Lower lobe of right lung (tissue), 2 donors: ENCODE measurements around the gene CDKN3. TPM values are rescaled to one million over a fixed set of nuclear protein-coding genes. Genes with fewer than 3 reads are reported as not detected.

ENCODE experiments used
- ATAC-seq, 2 donors: fragments of 200-7000 bp; cut with Tn5 transposase; one replicate each; pipeline ENCODE4 v1.9.1; 2020 to 2022; ENCODE audit warnings: mild to moderate bottlenecking in 2 of 2, moderate library complexity in 2 of 2
- DNase-seq: peaks from one replicate; pipeline ENCODE4 v3.0.0-alpha.2; 2020
- H3K27ac ChIP-seq: fragments of 200-600 bp; one replicate; pipeline ENCODE4 v1.8.0; 2022
- H3K27me3 ChIP-seq: fragments of 200-600 bp; one replicate; pipeline ENCODE4 v1.8.0; 2022; ENCODE audit warnings: low read depth
- H3K36me3 ChIP-seq: fragments of 200-600 bp; one replicate; pipeline ENCODE4 v1.8.0; 2022; ENCODE audit warnings: mild to moderate bottlenecking
- H3K4me1 ChIP-seq: fragments of 200-600 bp; one replicate; pipeline ENCODE4 v1.8.0; 2022
- H3K4me3 ChIP-seq: fragments of 200-600 bp; one replicate; pipeline ENCODE4 v1.8.0; 2022; ENCODE audit warnings: mild to moderate bottlenecking
- H3K9me3 ChIP-seq: fragments of 200-600 bp; one replicate; pipeline ENCODE4 v1.8.0; 2022
- intact Hi-C: fragments of 100-400 bp; cut with DNase I; formaldehyde crosslinking; loops from one replicate; pipeline ENCODE4 v1.11.0; 2022
- total RNA-seq: library from RNA; stranded (reverse); fragmentation: NEBNext Ultra II Directional; extraction: Animal tissue kit (Norgen Biotek cat#: 25700); gene quantifications from one replicate; pipeline ENCODE4 v1.2.1, GENCODE V29; 2021
- TF ChIP-seq, protein P1 (sequence below): fragments of 200-600 bp; IDR thresholded peaks from one replicate; pipeline ENCODE4 v1.8.0; 2022; ENCODE audit warnings: antibody characterized with exemption, mild to moderate bottlenecking
- donor health status: DM: no; HTN: yes; CAD: no; lungs with severe emphysema.

The CDKN3 gene
- total RNA-seq, 1 donor from 2014 or later = 1.9 TPM

- no peaks in the 10 kb centered on the region for H3K4me1 ChIP-seq
- ATAC-seq (no peak), DNase-seq (no peak)
- H3K36me3 ChIP-seq = no peaks in the 10 kb centered on the region
- no peaks in the 10 kb centered on the region for H3K9me3 ChIP-seq
- no peaks in the 10 kb centered on the region for H3K27me3 ChIP-seq
- H3K27ac ChIP-seq = no peak overlapping the region
- TF ChIP-seq, protein P1, sequence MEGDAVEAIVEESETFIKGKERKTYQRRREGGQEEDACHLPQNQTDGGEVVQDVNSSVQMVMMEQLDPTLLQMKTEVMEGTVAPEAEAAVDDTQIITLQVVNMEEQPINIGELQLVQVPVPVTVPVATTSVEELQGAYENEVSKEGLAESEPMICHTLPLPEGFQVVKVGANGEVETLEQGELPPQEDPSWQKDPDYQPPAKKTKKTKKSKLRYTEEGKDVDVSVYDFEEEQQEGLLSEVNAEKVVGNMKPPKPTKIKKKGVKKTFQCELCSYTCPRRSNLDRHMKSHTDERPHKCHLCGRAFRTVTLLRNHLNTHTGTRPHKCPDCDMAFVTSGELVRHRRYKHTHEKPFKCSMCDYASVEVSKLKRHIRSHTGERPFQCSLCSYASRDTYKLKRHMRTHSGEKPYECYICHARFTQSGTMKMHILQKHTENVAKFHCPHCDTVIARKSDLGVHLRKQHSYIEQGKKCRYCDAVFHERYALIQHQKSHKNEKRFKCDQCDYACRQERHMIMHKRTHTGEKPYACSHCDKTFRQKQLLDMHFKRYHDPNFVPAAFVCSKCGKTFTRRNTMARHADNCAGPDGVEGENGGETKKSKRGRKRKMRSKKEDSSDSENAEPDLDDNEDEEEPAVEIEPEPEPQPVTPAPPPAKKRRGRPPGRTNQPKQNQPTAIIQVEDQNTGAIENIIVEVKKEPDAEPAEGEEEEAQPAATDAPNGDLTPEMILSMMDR = no peak
- no peak overlapping the region for H3K4me3 ChIP-seq
- intact Hi-C loops = no loop called here
Observed at GRCh38 chr14:54465654-54466053, 68.8 kb downstream of the CDKN3 start.

GRCh38 chr14:54467280-54467679 is 70.5 kb downstream of the CDKN3 start:
- ATAC-seq (no peak), DNase-seq (no peak)
- TF ChIP-seq, protein P1 = no peak
- Histone ChIP-seq H3K4me1 (no peaks in the 10 kb centered on the region), H3K4me3 (no peak overlapping the region), H3K36me3 (no peaks in the 10 kb centered on the region), H3K27me3 (no peaks in the 10 kb centered on the region), H3K27ac (no peak overlapping the region), H3K9me3 (no peaks in the 10 kb centered on the region)
- intact Hi-C loops = no loop called here

Other genes with a start within 250 kb of the CDKN3 start
- gene CNIH1, start 44.4 kb downstream of the CDKN3 start, total RNA-seq = 101 TPM
- 41.4 TPM for gene GMFB, start 92.0 kb downstream of the CDKN3 start, total RNA-seq
- 19.1 TPM for gene CGRRF1, start 112.9 kb downstream of the CDKN3 start, total RNA-seq
- gene SAMD4A, start 170.1 kb downstream of the CDKN3 start, total RNA-seq = 30.6 TPM